ENCODE data around the gene PELO.
A peak's percentile ranks its signal among the peaks of the same experiment; 100 is the strongest.

Gene PELO

DNA sequence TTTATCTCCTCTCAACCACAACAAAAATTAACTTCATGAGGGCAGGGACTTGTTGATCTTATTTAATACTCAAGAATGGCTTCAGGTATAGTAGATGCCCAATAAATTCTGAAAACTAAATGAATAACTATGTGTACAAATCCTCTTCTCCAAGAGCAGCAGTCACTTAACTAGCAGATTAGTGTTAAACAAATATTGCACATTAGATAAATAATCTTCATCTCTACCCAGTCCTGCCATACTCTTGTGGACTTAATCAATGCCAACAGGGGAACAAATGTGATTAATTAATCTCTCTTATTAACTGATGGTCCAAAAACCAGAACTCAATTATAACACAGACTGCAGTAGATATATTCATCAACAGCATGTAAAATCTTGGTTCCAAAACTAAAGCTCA is 15.0 kb upstream of the PELO start:
- no peak for DNase-seq

DNA sequence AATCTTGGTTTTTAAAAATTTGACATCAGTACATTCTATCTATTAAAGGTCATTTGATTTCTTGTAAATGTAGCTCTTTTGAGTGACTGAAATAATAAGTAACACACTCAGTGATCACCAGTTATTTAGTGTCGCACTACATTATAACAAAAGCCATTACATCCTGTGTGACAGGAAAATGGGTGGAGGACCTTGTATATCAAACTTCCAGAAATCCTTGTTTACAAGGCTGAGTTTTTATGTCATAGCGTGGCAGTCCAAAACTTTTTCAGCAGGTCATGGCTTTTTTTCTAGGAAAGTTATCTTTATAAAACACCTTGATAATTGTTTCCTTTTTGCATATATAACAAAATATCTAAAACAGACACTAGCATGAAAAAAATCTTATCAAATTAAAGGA is 14.4 kb upstream of the PELO start:
- no peak for DNase-seq

DNA sequence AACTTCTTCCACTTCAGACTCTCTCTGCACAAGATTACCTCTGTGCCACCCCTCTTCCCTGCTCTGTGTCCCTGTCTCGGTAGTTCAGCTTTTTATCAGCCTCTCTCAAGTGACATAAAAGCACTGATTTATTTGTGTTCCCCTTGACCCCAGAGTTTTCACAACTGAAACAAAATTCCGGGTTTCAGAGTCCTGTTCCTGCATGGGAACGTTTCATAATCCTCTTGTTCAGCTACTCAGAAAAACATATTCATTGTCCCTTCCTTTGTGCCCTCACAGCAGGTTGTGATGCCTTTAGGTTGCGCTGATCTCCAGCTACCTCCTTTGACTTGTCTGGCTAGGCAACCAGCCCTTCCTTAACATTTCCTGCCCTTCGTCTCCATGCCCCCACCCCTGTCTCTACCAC is 13.7 kb upstream of the PELO start:
- no peak for DNase-seq

DNA sequence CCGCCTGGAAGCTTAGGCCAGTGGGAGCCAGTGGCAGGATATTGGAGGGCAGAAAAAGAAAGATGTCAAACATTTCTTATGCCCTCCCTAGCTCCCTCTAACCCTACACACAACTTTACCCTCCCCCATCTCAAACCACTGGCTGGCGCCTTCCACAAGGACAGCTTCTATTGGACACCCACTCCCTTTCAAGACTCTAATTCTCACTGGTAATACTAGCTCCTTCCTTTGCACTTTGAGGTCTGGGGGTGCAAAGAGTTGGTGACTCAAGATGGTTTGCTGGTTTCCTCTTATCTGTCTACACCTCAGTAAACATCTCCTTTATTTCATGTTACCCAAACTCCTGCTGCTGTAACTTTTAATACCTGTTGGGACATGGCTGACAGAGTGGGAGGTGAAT is 11.6 kb upstream of the PELO start:
- DNase-seq: no peak

DNA sequence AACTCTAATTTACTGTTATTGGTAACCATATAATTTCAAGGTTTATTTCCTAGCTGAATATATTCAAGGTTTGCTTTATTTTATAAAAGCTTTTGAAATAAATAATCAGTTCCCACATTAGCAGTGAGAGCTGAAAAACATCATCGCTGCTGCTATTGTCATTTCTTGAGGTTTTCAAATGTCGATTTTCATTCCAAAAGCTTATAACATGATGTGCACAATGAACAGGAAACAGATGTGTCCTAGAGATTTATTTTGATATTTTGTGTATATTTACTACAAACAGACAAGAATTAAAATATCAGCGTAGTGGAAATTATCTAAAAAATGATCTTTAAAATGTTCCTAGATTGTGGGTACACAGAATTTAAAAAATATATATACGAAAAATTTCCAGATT is 10.5 kb upstream of the PELO start:
- DNase-seq: no peak

DNA sequence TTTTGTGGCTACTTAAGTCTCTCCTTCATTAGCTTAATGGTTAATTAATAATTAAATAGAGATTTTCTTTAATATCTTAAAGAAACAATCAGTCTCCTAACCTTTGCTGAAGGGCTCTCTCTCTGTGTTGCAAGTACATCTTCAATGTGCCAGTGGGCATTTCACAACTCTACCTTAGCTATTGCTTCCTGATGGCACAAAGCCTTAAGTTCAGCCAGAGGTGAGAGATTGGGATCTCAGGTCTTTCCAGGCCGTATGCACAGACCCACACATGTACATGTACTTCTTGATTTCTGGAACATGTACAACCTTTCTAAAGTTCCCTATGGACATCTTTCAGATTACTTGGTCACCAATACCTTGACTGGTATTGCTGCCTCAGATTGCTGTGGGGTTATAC is 8.9 kb upstream of the PELO start:
- DNase-seq: no peak

DNA sequence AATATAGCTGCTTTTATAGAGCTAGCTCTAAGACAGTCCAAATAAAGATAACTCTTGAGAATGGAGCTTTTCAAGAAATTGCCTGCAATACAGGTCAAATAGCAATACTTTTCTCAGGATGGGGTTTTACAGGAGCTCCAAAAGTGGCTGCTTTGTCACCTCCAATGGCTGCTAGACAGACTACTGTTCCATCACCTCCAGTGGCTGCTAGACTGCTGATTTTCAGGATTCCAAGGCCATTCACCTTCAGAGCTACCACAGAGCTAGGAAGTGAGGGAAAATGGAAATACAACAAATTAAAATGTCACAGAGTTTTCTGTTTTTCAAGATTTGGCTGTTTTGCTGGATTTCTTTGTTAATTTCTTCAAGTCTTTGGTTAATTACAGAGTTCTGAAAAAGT is 8.5 kb upstream of the PELO start:
- no peak for DNase-seq

DNA sequence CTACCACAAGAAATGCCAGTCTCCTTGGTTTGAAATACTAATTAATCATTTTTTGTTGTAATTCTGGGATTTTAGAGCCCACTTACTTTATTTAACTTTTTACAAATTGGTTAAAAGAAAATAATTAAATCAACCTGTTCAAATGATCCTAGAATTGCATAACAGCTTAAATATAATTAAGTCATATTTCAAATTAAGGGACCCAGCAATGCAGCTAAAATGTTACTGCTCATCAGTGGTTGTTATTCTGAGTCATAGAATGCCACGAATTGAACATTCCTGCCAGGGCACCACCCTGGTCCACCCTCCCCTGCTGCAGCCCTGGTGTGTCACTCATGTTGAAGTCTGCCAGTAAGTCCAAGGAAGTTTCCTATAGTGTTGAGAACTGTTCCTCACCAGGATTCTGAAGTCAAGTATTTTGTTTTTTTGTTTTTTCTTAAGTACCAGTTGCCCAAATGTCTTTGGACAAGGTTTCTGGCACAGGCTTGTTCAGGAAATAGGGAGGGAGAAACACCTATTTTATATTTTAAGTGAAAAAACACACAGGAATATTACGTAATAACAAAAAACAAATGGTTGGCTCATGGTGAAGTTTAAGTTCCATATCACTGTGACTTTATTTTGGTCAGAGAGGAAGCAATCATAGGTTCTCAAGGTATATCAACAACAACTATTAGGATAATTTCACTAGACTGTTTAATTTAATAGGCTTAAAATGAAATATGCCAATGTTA is 4.3 kb upstream of the PELO start:
- DNase-seq: no peak

DNA sequence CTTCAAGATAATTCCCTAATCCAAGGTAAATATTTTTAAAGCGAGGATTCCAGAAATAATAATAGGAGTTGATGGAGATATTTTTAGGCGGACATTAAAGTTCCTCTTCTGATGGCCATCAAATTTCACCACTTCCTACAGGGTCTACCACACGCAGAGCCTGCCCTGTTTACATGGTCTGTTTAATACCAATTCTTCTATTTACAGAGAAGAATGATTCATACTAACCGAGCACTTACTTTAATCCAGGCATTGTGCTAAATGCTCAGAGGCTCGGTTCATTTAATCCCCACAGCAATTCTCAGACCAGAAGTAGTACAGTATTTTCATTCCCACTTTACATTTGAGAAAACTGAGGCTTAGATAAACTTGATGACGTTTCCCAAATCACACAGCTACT is 3.0 kb upstream of the PELO start:
- DNase-seq: no peak

DNA sequence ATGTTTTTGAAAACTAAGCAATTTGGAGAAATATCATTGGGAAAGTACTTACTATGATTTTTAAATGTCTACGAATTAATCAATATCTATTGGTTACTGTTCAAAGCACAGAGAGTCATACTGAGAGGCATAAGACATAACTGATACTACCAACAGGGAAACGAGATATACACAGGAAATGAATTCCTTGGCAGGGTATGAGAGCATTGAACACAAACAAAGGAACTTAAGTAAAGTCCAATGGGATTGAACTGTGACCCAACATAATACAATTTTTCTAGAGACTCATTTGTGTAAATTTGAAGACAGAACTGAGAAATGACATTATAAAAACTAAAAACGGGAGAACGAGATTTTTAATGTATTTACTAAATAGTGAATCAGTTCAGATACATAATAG is 1.3 kb upstream of the PELO start:
- no peak for DNase-seq

DNA sequence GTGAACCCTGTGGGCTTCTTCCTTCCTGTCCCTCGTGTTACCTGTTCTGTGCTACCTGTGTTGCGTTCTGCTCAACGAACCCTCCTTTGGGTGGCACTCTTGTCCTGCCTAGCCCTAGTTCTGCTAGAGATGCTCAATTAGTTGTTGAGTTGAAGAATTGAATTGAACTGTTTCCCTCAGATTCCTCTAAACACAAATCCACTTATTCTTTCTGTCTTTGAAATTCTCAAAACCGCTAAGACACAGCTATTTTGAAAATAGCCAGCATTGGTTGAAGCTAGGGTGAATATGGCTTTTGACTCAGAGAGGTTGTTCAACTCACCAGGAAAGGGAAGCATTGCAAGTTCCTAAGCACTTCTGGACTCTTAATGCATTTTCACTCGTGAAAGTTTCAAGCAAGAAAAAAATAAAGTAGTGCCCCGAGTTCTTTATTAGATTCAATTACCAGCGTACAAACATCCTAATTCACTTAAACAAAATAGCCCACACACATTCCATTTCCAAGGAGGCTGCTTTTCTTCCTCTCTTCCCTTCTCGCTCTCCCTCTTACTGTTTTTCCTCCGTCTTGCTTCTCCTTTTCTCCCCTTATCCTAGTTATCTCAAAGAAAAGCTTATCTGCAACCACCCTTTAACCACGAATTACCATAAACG is 642 bp upstream of the PELO start:
- no peak for DNase-seq

DNA sequence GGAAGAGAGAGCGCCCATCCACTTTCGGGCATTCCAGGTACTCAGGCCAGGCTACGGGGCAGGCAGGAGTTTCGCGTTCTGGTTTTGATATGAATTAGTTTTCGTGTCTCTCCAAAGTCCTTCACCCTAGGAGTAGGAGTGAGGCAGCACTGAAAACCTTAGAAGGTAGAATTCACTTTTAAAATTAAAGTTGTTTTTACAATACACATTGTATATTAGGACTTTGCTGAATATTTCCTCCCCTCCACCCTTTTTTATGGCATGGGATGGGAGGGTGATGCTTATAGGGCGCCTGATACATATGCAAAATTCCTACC is 747 bp downstream of the PELO start:
- no peak for DNase-seq

DNA sequence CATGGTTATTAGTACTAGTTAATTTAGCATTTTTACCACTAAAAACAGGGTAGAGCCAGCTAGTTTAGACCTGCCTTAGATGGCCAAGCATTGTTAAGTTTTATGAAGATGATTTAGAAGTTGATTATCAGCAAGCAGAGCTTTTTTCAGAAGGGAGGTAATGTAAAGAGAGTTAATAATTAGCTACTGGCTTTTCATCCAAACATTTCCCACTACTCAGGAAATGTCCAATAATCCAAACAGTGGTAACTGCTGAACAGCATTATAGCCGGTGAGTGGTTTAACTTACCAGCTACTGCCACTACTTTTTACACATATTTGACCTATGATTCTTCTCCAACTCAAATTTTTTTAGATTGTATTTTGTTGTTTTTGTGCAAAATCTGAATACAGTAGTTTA is 1.7 kb downstream of the PELO start:
- DNase-seq: no peak

DNA sequence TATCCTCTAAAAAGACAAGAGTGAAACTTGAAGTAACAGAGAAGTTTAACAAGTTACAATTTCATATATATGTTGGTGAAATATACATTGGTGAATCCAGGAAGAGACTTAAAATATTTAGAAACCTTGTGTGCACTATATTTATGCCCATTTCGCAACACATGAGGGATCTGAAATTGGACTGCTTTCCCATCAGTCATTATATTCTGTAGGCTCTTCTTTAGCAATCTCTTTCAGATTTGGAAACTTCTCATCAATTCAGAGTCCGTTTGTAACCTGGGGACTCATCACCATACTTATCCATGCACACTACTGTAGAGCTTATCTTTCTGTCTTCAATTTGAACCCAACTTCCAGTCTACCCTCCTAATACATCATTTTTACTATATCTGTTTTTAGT is 2.1 kb downstream of the PELO start:
- no peak for DNase-seq

DNA sequence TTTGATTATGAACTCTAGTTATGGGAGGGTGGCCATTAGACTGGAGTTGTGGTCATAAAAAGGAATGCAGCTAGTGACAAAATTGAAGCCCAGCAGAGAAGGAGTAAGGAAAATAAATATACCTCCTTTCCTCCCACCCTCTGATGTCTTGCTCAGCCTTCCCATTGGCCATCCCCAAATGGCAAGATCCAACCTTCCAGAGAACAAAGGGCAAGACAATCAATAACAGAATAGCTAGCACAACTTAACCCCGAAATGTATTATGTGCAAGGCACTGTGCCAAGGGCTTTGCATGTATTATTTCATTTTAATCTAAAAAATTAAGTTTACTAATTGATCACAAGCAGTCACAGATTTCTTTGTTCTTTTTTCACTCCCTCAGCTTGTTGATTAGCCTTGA is 3.6 kb downstream of the PELO start:
- no peak for DNase-seq

DNA sequence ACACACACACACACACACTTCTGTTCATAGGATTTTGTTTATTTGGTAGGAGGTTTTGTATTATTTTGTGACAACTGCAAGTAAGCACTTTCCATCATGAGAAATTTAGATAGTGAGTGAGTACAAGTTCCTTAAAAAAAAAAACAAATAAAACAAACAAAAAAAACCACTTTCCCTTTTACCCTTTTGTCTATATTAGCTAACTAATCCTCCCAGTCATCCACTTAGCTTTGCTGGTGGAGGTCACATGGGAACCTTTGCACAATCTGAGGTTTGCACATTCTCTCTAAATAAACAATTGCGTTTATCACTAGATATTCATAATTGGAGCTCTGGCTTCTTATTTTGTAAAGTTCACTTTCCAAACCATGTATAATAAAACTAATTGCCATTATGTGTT is 6.8 kb downstream of the PELO start:
- no peak for DNase-seq

DNA sequence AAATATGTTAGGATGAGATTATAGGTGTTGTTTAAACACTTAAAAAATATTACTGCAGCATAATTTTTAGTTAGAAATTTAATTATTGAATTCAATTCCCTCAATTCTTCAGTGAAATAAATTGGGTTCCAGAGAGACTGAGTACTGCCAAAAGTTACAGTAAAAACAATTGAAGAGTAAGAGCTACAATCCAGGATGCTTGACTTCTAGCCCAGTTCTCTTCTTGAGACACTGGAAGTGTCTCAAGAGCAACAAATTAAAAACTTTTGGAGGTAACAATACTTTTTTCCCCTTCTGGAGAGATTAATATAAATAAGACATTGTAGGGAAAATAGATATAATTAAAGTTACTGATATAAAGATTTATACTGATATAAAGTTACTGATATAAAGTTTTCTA is 8.3 kb downstream of the PELO start:
- DNase-seq: no peak

DNA sequence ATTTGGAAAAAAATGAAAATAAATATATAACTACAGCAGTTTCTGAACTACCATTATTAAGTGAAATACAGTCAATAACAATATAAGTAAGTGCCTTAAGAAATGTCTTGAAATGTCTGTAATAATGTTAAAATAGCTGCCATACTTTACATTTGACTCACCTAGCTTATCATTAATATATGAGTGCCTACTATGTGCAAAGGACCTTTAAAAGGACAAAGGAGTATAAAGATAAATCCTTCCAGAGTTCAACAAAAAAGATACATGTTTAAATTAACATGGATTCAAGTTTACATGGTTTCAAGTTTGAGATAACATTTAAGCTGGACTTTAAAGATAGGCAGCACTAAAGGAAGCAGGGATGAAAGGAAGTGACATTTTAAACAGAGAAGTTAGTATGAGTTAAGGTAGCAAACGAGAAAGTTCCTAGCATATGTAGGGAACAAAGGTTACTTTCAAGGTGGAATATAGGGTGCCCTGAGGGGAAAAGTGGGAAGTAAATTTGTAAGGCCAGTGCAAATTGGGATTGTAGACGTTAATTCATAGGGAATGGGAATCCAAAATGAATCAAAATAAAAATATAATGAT is 8.9 kb downstream of the PELO start:
- DNase-seq: no peak

DNA sequence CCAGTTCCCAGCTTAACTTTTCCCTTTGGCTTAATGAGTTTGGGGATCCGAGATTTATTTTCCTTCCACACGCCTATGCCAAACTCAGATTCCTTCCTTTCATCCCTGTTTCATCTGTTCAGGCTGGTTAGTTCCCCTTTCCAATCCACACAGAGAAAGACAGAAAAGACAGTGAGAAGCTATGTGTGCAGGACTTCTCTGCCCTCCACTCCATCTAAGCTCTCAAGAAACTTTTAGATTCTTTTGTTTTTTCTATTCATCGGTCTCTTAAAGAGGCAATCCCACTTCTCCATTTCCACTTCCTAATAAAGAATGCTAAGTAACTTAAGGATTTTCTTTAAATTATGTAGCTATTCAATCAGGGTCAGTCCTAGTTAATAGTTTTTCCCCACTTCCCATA is 11.2 kb downstream of the PELO start:
- no peak for DNase-seq

DNA sequence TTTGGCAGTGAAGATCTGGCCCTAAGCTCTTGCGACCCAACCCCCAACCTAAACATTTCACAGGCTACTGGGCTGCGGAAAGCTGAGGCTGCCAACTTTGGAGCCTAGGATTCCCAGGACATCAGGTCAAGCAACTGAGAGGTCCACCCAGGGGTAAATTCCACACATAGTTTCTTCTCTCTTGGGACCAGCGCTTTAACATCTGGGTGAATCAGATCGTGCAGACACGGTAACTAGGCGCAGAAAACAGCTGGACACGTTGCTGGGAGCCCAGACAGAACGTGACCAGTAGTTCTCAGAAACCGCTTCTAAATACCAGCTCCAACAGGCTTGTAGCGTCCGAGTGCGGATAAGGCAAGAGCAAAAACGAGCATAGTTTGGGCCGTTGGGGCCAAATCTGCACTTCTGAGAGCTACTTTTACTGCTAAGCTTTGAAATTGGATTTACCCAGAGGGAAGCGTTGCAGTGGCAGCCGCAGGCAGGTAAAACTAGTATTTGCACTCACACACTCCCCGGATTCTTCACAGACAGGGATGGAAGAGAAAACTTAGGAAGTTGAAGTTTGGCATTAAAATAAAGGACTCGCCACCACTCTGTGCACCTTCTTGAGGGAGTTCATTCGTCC is 11.8 kb downstream of the PELO start:
- no peak for DNase-seq

DNA sequence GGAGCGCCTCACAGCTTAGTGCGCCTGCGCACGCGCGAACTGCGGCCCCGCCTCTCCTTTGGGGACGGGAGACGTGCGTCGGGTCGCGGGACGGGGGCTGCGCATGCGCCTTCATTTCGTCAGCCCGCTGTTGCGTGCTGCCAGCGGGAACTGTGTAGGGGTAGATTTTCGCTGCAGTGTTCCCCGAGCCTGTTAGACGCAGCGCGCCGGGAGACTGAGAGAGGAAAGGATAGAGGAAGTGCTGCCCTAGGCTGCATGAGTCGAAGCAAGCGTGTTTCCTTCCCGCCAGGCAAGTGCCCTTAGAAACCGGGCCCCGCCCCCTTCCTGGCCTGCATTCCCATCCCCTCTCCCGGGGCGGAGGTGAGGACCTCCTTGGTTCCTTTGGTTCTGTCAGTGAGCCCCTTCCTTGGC is 12.3 kb downstream of the PELO start:
- peak; percentile 65 for DNase-seq

DNA sequence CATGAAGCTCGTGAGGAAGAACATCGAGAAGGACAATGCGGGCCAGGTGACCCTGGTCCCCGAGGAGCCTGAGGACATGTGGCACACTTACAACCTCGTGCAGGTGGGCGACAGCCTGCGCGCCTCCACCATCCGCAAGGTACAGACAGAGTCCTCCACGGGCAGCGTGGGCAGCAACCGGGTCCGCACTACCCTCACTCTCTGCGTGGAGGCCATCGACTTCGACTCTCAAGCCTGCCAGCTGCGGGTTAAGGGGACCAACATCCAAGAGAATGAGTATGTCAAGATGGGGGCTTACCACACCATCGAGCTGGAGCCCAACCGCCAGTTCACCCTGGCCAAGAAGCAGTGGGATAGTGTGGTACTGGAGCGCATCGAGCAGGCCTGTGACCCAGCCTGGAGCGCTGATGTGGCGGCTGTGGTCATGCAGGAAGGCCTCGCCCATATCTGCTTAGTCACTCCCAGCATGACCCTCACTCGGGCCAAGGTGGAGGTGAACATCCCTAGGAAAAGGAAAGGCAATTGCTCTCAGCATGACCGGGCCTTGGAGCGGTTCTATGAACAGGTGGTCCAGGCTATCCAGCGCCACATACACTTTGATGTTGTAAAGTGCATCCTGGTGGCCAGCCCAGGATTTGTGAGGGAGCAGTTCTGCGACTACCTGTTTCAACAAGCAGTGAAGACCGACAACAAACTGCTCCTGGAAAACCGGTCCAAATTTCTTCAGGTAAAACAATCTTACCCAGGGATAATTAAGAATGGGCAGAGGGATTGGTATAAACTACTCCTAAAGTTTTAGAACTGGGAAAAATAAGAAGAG is 12.9 kb downstream of the PELO start:
- no peak for DNase-seq

DNA sequence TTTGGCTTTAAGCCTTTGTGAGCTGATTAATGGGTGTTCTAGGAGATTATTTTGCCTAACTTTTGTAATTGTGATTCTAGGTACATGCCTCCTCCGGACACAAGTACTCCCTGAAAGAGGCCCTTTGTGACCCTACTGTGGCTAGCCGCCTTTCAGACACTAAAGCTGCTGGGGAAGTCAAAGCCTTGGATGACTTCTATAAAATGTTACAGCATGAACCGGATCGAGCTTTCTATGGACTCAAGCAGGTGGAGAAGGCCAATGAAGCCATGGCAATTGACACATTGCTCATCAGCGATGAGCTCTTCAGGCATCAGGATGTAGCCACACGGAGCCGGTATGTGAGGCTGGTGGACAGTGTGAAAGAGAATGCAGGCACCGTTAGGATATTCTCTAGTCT is 13.6 kb downstream of the PELO start:
- DNase-seq: no peak
